Fibroblast of lung (primary cell): ENCODE results near the gene TMC1. TPM values are rescaled to one million over a fixed set of nuclear protein-coding genes. Genes with fewer than 3 reads are reported as not detected.
"Not testable (repeated sequence)": the region's sequence is repeated elsewhere in the genome, so short reads cannot be mapped to it uniquely, and the experiment has no call there.

ENCODE experiments used
- DNase-seq, 2 donors: peaks; one replicate each; pipeline versions ENCODE4 v3.0.0 to v3.0.0-alpha.2; 2010; ENCODE audit warnings: low read depth in 2 of 2
- H2AFZ ChIP-seq: 2 replicates; pipeline ENCODE4 v1.5.1; 2012; ENCODE audit warnings: low read length, control low read depth, inconsistent platforms
- H3K27ac ChIP-seq: 2 replicates; pipeline ENCODE4 v1.5.1; 2011; ENCODE audit warnings: low read length, control low read depth; ENCODE audit not compliant: insufficient read depth
- H3K27me3 ChIP-seq: 2 replicates; pipeline ENCODE4 v1.5.1; 2011; ENCODE audit warnings: mild to moderate bottlenecking, low read length; ENCODE audit not compliant: control insufficient read depth, insufficient read depth
- H3K36me3 ChIP-seq: 2 replicates; pipeline ENCODE4 v1.5.1; 2011; ENCODE audit warnings: low read length; ENCODE audit not compliant: control insufficient read depth, insufficient read depth
- H3K4me1 ChIP-seq: 2 replicates; pipeline ENCODE4 v1.5.1; 2011; ENCODE audit warnings: low read length; ENCODE audit not compliant: control insufficient read depth, insufficient read depth; ENCODE audit errors: extremely low read depth
- H3K4me2 ChIP-seq: 2 replicates; pipeline ENCODE4 v1.5.1; 2011; ENCODE audit warnings: low read length, control low read depth; ENCODE audit not compliant: insufficient read depth; ENCODE audit errors: extremely low read depth
- H3K4me3 ChIP-seq, 4 experiments: fragments of 200-600 bp in 1 of 4; sonication (generic) in 1 of 4; replicated peaks in 1 of 4; 2 replicates each; pipeline ENCODE4 v1.5.1; 2011 to 2016; ENCODE audit warnings: low read length in 4 of 4, low read depth in 3 of 4, mild to moderate bottlenecking in 3 of 4, control low read depth in 2 of 4, inconsistent platforms in 1 of 4, mixed read lengths in 1 of 4; ENCODE audit not compliant: insufficient read depth in 1 of 4; ENCODE audit errors: control extremely low read depth in 1 of 4
- H3K79me2 ChIP-seq: 2 replicates; pipeline ENCODE4 v1.5.1; 2012; ENCODE audit warnings: mild to moderate bottlenecking, low read length, inconsistent platforms; ENCODE audit not compliant: control insufficient read depth, insufficient read depth
- H3K9ac ChIP-seq: 2 replicates; pipeline ENCODE4 v1.5.1; 2011; ENCODE audit warnings: mild to moderate bottlenecking, low read length, control low read depth; ENCODE audit not compliant: insufficient read depth
- H3K9me3 ChIP-seq: 2 replicates; pipeline ENCODE4 v1.5.1; 2012; ENCODE audit warnings: low read depth, low read length; ENCODE audit not compliant: control insufficient read depth, insufficient read depth
- H4K20me1 ChIP-seq: 2 replicates; pipeline ENCODE4 v1.5.1; 2011; ENCODE audit warnings: low read length; ENCODE audit not compliant: control insufficient read depth, insufficient read depth; ENCODE audit errors: extremely low read depth
- EZH2 ChIP-seq: IDR thresholded peaks from 2 replicates; pipeline ENCODE4 v1.5.1; 2012; ENCODE audit warnings: low read length, control low read depth, mild to moderate bottlenecking; ENCODE audit errors: missing control alignments
- polyA plus RNA-seq, 2 donors: library from polyadenylated mRNA; depleted of rRNA in 1 of 2; stranded (reverse) in 1 of 2; unstranded in 1 of 2; fragments of >200 nt; gene quantifications; 2 replicates each; pipeline ENCODE4 v1.2.1, GENCODE V29; 2011 to 2012; ENCODE audit warnings: missing spikeins in 1 of 2
- total RNA-seq: library from RNA; depleted of rRNA; stranded (reverse); fragments of >200 nt; gene quantifications from 2 replicates; pipeline ENCODE4 v1.2.1, GENCODE V29; 2014
- TF ChIP-seq, protein P1 (sequence below), 2 donors: IDR thresholded peaks in 1 of 2; conservative IDR thresholded peaks in 1 of 2; 1 replicate in 1 of 2; 2 replicates in 1 of 2; pipeline ENCODE4 v1.5.1; 2011 to 2012; ENCODE audit warnings: low read length in 2 of 2, control low read depth in 1 of 2, inconsistent platforms in 1 of 2, low read depth in 1 of 2, mild to moderate bottlenecking in 1 of 2

TMC1 gene
- total and polyA plus RNA-seq, 2 donors (not counting 1 experiment from before 2014, with no cell fraction given) = 0.27 to 0.33 TPM

DNA sequence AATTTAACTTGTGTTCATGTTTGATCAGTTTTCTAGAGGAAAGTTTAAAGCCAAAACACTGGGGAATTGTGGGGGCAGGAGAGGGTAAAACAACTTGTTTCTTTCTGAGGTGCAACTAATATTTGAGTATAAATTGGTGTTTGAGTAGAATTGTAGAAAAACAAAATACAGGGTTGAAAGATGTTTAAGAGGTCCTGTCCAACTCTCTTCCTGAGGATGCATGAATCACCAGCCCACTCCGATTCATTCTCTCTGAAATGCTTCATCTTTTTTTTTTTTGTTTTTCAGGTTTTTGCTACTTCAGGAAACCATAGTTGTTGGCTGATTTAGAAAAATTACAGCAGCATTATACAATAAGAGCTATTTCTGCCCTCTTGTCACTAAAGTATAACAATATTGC is 42.4 kb upstream of the TMC1 start:
- H2AFZ ChIP-seq = no peak overlapping the region
- no peak overlapping the region for H3K4me2 ChIP-seq
- no peak overlapping the region for H3K27ac ChIP-seq

DNA sequence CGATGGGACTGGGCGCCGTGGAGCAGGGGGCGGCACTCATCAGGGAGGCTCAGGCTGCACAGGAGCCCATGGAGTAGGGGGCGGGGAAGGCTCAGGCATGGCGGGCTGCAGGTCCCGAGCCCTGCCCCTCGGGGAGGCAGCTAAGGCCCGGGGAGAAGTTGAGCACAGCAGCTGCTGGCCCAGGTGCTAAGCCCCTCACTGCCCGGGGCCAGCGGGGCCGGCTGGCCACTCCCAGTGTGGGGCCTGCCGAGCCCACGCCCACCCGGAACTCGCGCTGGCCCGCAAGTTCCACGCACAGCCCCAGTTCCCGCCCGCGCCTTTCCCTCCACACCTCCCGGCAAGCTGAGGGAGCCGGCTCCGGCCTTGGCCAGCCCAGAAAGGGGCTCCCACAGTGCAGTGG is 41.1 kb upstream of the TMC1 start:
- not testable (repeated sequence) for DNase-seq, H2AFZ ChIP-seq, H3K4me1 ChIP-seq, H3K4me3 ChIP-seq, H3K9ac ChIP-seq, H3K9me3 ChIP-seq, H3K4me2 ChIP-seq, H3K36me3 ChIP-seq, H3K27me3 ChIP-seq, H3K27ac ChIP-seq, H3K79me2 ChIP-seq, H4K20me1 ChIP-seq

More for the DNA sequence above, 42.4 kb upstream of the TMC1 start:
- Histone ChIP-seq H3K27me3 (no peaks in the 10 kb centered on the region), H3K4me3 (no peak overlapping the region), H3K79me2 (no peaks in the 10 kb centered on the region), H4K20me1 (no peaks in the 10 kb centered on the region), H3K9ac (no peak overlapping the region), H3K4me1 (peaks cover 5% of the 10 kb centered on the region), H3K9me3 (no peaks in the 10 kb centered on the region), H3K36me3 (no peaks in the 10 kb centered on the region)
- no peak for TF ChIP-seq EZH2
- TF ChIP-seq, protein P1, sequence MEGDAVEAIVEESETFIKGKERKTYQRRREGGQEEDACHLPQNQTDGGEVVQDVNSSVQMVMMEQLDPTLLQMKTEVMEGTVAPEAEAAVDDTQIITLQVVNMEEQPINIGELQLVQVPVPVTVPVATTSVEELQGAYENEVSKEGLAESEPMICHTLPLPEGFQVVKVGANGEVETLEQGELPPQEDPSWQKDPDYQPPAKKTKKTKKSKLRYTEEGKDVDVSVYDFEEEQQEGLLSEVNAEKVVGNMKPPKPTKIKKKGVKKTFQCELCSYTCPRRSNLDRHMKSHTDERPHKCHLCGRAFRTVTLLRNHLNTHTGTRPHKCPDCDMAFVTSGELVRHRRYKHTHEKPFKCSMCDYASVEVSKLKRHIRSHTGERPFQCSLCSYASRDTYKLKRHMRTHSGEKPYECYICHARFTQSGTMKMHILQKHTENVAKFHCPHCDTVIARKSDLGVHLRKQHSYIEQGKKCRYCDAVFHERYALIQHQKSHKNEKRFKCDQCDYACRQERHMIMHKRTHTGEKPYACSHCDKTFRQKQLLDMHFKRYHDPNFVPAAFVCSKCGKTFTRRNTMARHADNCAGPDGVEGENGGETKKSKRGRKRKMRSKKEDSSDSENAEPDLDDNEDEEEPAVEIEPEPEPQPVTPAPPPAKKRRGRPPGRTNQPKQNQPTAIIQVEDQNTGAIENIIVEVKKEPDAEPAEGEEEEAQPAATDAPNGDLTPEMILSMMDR (conservative IDR thresholded peaks at IDR 0.05 in 1 of 2, IDR thresholded peaks at IDR 0.05 in 1 of 2; ENCODE audit: low read depth in 1 of 2, low read length in 2 of 2) = no peak
- peak in 1 of 2 donors; percentile 71 for DNase-seq

DNA sequence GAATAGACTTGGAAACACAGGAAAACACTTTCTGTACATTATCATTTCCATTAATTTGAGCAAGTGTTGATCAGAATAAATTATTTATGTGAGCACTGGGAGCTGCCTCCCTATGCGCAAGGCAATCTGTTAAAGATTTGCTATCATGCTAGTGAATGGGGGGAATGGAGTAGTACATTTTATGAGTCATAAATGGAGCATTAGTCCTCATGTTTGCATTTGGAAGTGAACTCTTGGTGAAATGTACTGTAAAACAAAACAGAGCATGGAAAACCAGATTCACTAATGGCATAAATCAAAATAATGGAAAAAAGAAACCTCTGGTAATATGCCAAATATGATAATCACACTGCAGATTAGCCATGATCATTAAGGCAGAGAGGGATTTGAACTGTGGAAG is 40.5 kb upstream of the TMC1 start:
- Histone ChIP-seq H3K4me3 (no peak overlapping the region), H3K36me3 (no peaks in the 10 kb centered on the region), H4K20me1 (no peaks in the 10 kb centered on the region), H3K9ac (no peak overlapping the region), H3K27me3 (no peaks in the 10 kb centered on the region), H3K79me2 (no peaks in the 10 kb centered on the region), H2AFZ (no peak overlapping the region), H3K4me1 (peaks cover 6% of the 10 kb centered on the region), H3K9me3 (no peaks in the 10 kb centered on the region), H3K27ac (no peak overlapping the region), H3K4me2 (no peak overlapping the region)
- peak; percentile 48 to 75 for DNase-seq
- TF ChIP-seq, protein P1 (conservative IDR thresholded peaks at IDR 0.05 in 1 of 2, IDR thresholded peaks at IDR 0.05 in 1 of 2; ENCODE audit: low read depth in 1 of 2, low read length in 2 of 2) = no peak
